Activated CD4-positive, alpha-beta T cell treated with anti-CD3 and anti-CD28 coated beads for 36 hours (primary cell): ENCODE results near the gene MRPL52. TPM values are rescaled to one million over a fixed set of nuclear protein-coding genes. Genes with fewer than 3 reads are reported as not detected.
"Not testable (repeated sequence)": the region's sequence is repeated elsewhere in the genome, so short reads cannot be mapped to it uniquely, and the experiment has no call there.

Source experiments
- ATAC-seq: fragments of 200-7000 bp; cut with Tn5 transposase; one replicate; pipeline ENCODE4 v1.10.0; 2021; ENCODE audit warnings: mild to moderate bottlenecking, moderate library complexity
- CTCF ChIA-PET: fragments of 350-600 bp; sonication (Branson Sonifier 250); formaldehyde crosslinking; loops from one replicate; lab custom pipeline; 2021; ENCODE audit warnings: antibody characterized with exemption; lab: Charles Lee
- POLR2A ChIA-PET: fragments of 350-600 bp; sonication (Branson Sonifier 250); formaldehyde crosslinking; loops from one replicate; lab custom pipeline; 2021; ENCODE audit warnings: antibody characterized with exemption, inconsistent platforms; lab: Charles Lee
- DNase-seq: peaks from one replicate; pipeline ENCODE4 v3.0.0-alpha.2; 2020
- H3K27ac Mint-ChIP-seq: one replicate; pipeline ENCODE4 v1.8.0; 2021; ENCODE audit warnings: mixed read lengths
- H3K27me3 Mint-ChIP-seq: one replicate; pipeline ENCODE4 v1.8.0; 2021; ENCODE audit warnings: mixed read lengths
- H3K36me3 Mint-ChIP-seq: one replicate; pipeline ENCODE4 v1.8.0; 2021; ENCODE audit warnings: low read depth, mixed read lengths
- H3K4me1 Mint-ChIP-seq: one replicate; pipeline ENCODE4 v1.8.0; 2021; ENCODE audit warnings: mixed read lengths
- H3K4me3 Mint-ChIP-seq: one replicate; pipeline ENCODE4 v1.8.0; 2021; ENCODE audit warnings: mild to moderate bottlenecking, moderate library complexity, mixed read lengths
- H3K9me3 Mint-ChIP-seq: one replicate; pipeline ENCODE4 v1.8.0; 2021; ENCODE audit warnings: low read depth, mixed read lengths
- intact Hi-C, 2 experiments: fragments of 100-400 bp; cut with DNase I in 1 of 2; cut with micrococcal nuclease in 1 of 2; formaldehyde crosslinking; loops; one replicate each; pipeline versions ENCODE4 v1.14.2 to v1.15.1; 2022 to 2024; cut with DNase I, micrococcal nuclease
- total RNA-seq, 2 experiments: library from RNA; stranded (reverse); gene quantifications; one replicate each; pipeline ENCODE4 v1.2.3, GENCODE V29; 2021

MRPL52 gene
- total RNA-seq, 2 experiments from 2014 or later: 115 to 136 TPM

DNA sequence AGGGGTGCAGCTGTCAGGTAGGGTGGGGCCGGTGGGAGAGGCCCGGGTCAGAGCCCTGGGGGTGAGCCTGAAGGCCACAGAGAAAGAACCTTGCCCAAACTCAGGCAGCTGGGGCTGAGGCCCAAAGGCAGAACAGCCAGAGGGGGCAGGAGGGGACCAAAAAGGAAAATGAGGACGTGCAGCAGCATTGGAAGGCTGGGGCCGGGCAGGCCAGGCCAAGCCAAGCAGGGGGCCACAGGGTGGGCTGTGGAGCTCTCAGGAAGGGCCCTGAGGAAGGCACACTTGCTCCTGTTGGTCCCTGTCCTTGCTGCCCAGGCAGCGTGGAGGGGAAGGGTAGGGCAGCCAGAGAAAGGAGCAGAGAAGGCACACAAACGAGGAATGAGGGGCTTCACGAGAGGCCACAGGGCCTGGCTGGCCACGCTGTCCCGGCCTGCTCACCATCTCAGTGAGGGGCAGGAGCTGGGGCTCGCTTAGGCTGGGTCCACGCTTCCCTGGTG lies 17.2 kb downstream of the MRPL52 start:
- peaks cover 4% of the 10 kb centered on the region for H3K4me1 Mint-ChIP-seq
- intact Hi-C loops: no loop called here
- no peak overlapping the region for H3K4me3 Mint-ChIP-seq
- H3K27me3 Mint-ChIP-seq: peaks cover 2% of the 10 kb centered on the region
- ChIA-PET POLR2A (no interaction called here), CTCF (no interaction called here)
- ATAC-seq: no peak
- H3K36me3 Mint-ChIP-seq: no peaks in the 10 kb centered on the region
- H3K9me3 Mint-ChIP-seq: no peaks in the 10 kb centered on the region
- no peak for DNase-seq
- H3K27ac Mint-ChIP-seq: no peak overlapping the region

DNA sequence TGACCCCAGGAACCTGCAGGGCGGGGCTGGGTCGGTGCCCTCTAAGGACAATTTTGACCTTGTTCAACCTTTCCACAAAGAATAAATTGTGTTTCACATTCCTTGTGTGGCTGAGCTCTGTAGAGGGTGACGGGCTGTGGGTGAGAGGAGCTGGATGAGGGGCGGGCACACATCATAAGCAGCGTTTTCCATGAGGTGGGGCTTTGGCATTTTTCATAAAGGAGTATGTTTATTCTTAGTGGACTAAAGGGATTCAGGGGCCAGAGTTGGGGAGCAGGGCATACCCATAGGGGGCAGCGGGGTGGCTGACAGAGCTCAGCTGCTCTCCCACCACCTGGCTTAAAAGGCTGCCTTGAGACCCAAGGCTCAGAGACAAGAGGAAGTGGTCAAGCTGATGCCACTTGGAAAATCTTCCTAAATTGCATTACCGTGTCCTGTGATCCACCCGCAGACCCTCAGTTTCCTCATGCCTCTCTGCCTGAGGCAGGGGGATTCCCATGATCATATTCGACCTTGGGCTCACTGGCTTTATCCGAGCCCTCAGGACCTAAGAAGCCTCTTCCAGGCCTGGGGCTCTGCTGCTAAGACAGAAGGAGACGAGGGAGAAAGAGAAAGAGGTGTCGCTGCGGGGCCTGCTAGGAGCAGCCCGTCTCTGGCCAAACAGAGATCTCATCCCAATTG lies 18.1 kb downstream of the MRPL52 start:
- no peaks in the 10 kb centered on the region for H3K36me3 Mint-ChIP-seq
- DNase-seq: no peak
- peaks cover 6% of the 10 kb centered on the region for H3K4me1 Mint-ChIP-seq
- intact Hi-C loops: no loop called here
- H3K27ac Mint-ChIP-seq: no peak overlapping the region
- no peak overlapping the region for H3K4me3 Mint-ChIP-seq
- ATAC-seq: no peak
- peaks cover 2% of the 10 kb centered on the region for H3K27me3 Mint-ChIP-seq
- ChIA-PET CTCF (interaction anchor here (1.5 to 8.0 kb wide), 2 partner anchors 21 to 277 kb away, joined by 4 to 148 read pairs; partner anchors contain the start of gene MRPL52), POLR2A (no interaction called here)
- H3K9me3 Mint-ChIP-seq: no peaks in the 10 kb centered on the region

GRCh38 chr14:22848351-22849164 lies 18.9 kb downstream of the MRPL52 start:
- H3K4me3 Mint-ChIP-seq: no peak overlapping the region
- intact Hi-C loops: no loop called here
- CTCF ChIA-PET: interaction anchor here (0.7 to 8.0 kb wide), 10 partner anchors 9 to 278 kb away, joined by 3 to 148 read pairs (median 4); partner anchors contain the start of genes ABHD4, DAD1, MMP14 and MRPL52
- POLR2A ChIA-PET: no interaction called here
- H3K36me3 Mint-ChIP-seq: no peaks in the 10 kb centered on the region
- ATAC-seq (no peak), DNase-seq (no peak)
- H3K4me1 Mint-ChIP-seq: peaks cover 11% of the 10 kb centered on the region
- H3K27ac Mint-ChIP-seq: no peak overlapping the region
- H3K9me3 Mint-ChIP-seq: no peaks in the 10 kb centered on the region
- H3K27me3 Mint-ChIP-seq: peaks cover 2% of the 10 kb centered on the region

DNA sequence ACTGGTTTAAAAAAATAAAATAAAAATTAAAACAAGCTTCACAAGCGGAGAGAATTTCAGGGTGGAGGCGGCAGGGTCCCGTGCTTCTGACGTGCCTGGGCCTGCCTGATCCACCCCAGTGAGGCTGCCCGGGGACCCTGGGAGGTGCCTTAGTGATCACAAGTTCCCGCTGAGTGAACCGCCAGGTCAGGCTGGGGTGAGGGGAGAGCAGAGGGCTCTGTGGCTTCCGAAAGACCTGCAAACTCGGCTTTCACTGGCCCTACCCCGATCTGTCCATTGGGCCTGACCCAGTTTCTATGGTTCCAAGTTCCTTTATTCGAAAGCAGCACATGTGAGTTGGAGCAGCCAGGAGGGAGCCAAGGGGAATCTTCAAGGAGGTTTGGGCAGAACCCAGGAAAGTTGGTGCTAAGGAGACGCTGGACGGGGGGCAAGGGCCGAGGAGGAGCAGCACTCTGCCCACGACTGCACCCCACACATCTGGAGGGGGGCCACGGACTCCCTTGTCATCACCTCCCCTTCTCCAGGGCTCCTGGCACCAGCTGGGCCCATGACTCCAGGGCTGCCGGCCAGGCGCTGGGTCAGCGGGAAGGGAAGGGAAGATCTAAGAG lies 19.6 kb downstream of the MRPL52 start:
- DNase-seq (no peak), ATAC-seq (no peak)
- CTCF ChIA-PET: interaction anchor here (0.7 to 8.0 kb wide), 12 partner anchors 9 to 279 kb away, joined by 3 to 148 read pairs (median 3); partner anchors contain the start of genes ABHD4, DAD1, MMP14 and MRPL52
- intact Hi-C loops: no loop called here
- Mint-ChIP-seq H3K27me3 (peaks cover 2% of the 10 kb centered on the region), H3K27ac (no peak overlapping the region), H3K4me1 (peaks cover 13% of the 10 kb centered on the region), H3K36me3 (no peaks in the 10 kb centered on the region), H3K9me3 (no peaks in the 10 kb centered on the region), H3K4me3 (no peak overlapping the region)
- POLR2A ChIA-PET: no interaction called here

GRCh38 chr14:22850944-22851764 lies 21.5 kb downstream of the MRPL52 start:
- Mint-ChIP-seq H3K4me3 (no peak overlapping the region), H3K4me1 (peaks cover 19% of the 10 kb centered on the region), H3K27me3 (peaks cover 5% of the 10 kb centered on the region), H3K9me3 (no peaks in the 10 kb centered on the region), H3K36me3 (no peaks in the 10 kb centered on the region), H3K27ac (no peak overlapping the region)
- DNase-seq: peak; percentile 52
- intact Hi-C loops: loop anchor here (5.0 to 10.0 kb wide), 5 partner anchors 84 to 936 kb away; partner anchors contain the start of genes DAD1 (in 2 of the 2) and OXA1L (in 1 of the 2)
- ChIA-PET CTCF (interaction anchor here (0.7 to 8.0 kb wide), 11 partner anchors 10 to 327 kb away, joined by 3 to 148 read pairs (median 4); partner anchors contain the start of gene MRPL52), POLR2A (interaction anchor here (0.6 kb wide), 1 partner anchor 277 kb away, joined by 3 read pairs; no protein-coding TSS in a partner anchor)
- peak; percentile 48 for ATAC-seq

GRCh38 chr14:22852178-22852577 lies 22.5 kb downstream of the MRPL52 start:
- ATAC-seq, H3K4me3 Mint-ChIP-seq, H3K27me3 Mint-ChIP-seq, H3K27ac Mint-ChIP-seq, H3K36me3 Mint-ChIP-seq, H3K9me3 Mint-ChIP-seq, POLR2A ChIA-PET, DNase-seq: not testable (repeated sequence)
- intact Hi-C loops: loop anchor here (2.0 to 10.0 kb wide), 6 partner anchors 85 to 937 kb away; partner anchors contain the start of genes DAD1 (in 2 of the 2) and OXA1L (in 1 of the 2)
- H3K4me1 Mint-ChIP-seq: peaks cover 19% of the 10 kb centered on the region
- CTCF ChIA-PET: interaction anchor here (0.5 to 8.0 kb wide), 25 partner anchors 11 to 996 kb away, joined by 3 to 148 read pairs (median 4); partner anchors contain the start of genes DAD1, MMP14, MRPL52 and REM2

GRCh38 chr14:22852599-22852939 lies 22.9 kb downstream of the MRPL52 start:
- Mint-ChIP-seq H3K4me1 (peaks cover 23% of the 10 kb centered on the region), H3K27me3 (peaks cover 6% of the 10 kb centered on the region), H3K36me3 (no peaks in the 10 kb centered on the region), H3K9me3 (no peaks in the 10 kb centered on the region), H3K4me3 (peak overlapping the region; percentile 69), H3K27ac (peak overlapping the region; percentile 81)
- intact Hi-C loops: loop anchor here (2.0 to 10.0 kb wide), 6 partner anchors 85 to 938 kb away; partner anchors contain the start of genes DAD1 (in 2 of the 2) and OXA1L (in 1 of the 2)
- ChIA-PET POLR2A (no interaction called here), CTCF (interaction anchor here (0.5 to 8.0 kb wide), 29 partner anchors 9 to 996 kb away, joined by 3 to 148 read pairs (median 4); partner anchors contain the start of genes DAD1, MMP14, MRPL52 and REM2)
- no peak for ATAC-seq
- no peak for DNase-seq

- no peaks in the 10 kb centered on the region for H3K36me3 Mint-ChIP-seq
- peak overlapping the region; percentile 81 for H3K27ac Mint-ChIP-seq
- intact Hi-C loops: loop anchor here (1.0 to 10.0 kb wide), 11 partner anchors 30 to 938 kb away; partner anchors contain the start of genes DAD1 (in 2 of the 2) and OXA1L (in 2 of the 2)
- ChIA-PET POLR2A (no interaction called here), CTCF (interaction anchor here (0.5 to 8.0 kb wide), 43 partner anchors 9 to 1398 kb away, joined by 3 to 148 read pairs (median 4); partner anchors contain the start of genes DAD1, LRP10, MMP14 and MRPL52)
- H3K4me1 Mint-ChIP-seq: peaks cover 26% of the 10 kb centered on the region
- no peaks in the 10 kb centered on the region for H3K9me3 Mint-ChIP-seq
- ATAC-seq (peak; percentile 82), DNase-seq (peak; percentile 94)
- peaks cover 7% of the 10 kb centered on the region for H3K27me3 Mint-ChIP-seq
- peak overlapping the region; percentile 69 for H3K4me3 Mint-ChIP-seq
These were observed 23.5 kb downstream of the MRPL52 start for GRCh38 chr14:22852940-22853767.

DNA sequence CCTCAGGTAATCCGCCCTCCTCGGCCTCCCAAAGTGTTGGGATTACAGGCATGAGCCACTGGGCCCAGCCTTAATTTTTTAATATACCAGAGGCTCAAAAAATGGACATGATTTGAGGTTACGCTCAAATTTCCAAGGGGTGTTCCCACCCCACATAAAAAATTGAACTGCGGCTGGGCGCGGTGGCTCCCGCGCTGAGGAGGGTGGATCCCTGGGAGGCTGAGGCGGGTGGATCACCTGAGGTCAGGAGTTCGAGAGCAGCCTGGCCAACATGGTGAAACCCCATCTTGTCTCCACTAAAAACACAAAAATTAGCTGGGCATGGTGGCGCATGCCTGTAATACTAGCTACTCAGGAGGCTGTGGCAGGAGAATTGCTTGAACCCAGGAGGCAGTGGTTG lies 24.6 kb downstream of the MRPL52 start:
- H3K27ac Mint-ChIP-seq, H3K9me3 Mint-ChIP-seq, H3K4me3 Mint-ChIP-seq, DNase-seq, H3K36me3 Mint-ChIP-seq, H3K27me3 Mint-ChIP-seq, POLR2A ChIA-PET, ATAC-seq: not testable (repeated sequence)
- intact Hi-C loops: loop anchor here (5.0 to 10.0 kb wide), 5 partner anchors 87 to 939 kb away; partner anchors contain the start of genes DAD1 (in 2 of the 2) and OXA1L (in 1 of the 2)
- peaks cover 37% of the 10 kb centered on the region for H3K4me1 Mint-ChIP-seq
- CTCF ChIA-PET: interaction anchor here (0.6 to 8.0 kb wide), 32 partner anchors 11 to 1400 kb away, joined by 3 to 148 read pairs (median 4); partner anchors contain the start of genes LRP10, MRPL52, OXA1L and REM2
